Activated T-helper 2 cell treated with anti-CD3 and anti-CD28 coated beads, Interferon-gamma antibody, Interleukin-2, Interleukin-4, amounts not matched to agents 10 μg/mL and 5 μg/mL and 100 μg/mL, durations not matched to agents 14 hours and 24 hours and 36 hours (primary cell): Measurements from ENCODE around the gene NPAS4. TPM values are rescaled to one million over a fixed set of nuclear protein-coding genes. Genes with fewer than 3 reads are reported as not detected.
A peak's percentile ranks its signal among the peaks of the same experiment; 100 is the strongest.

Source experiments
- DNase-seq: peaks from one replicate; pipeline ENCODE4 v3.0.0; 2021; ENCODE audit warnings: low spot score
- H3K27ac Mint-ChIP-seq: one replicate; pipeline ENCODE4 v1.8.0; 2021; ENCODE audit warnings: mixed read lengths
- H3K27me3 Mint-ChIP-seq: one replicate; pipeline ENCODE4 v1.8.0; 2021; ENCODE audit warnings: low read depth, mixed read lengths
- H3K36me3 Mint-ChIP-seq: one replicate; pipeline ENCODE4 v1.8.0; 2021; ENCODE audit warnings: low read depth, mixed read lengths
- H3K4me1 Mint-ChIP-seq: one replicate; pipeline ENCODE4 v1.8.0; 2021; ENCODE audit warnings: low read depth, mixed read lengths
- H3K4me3 Mint-ChIP-seq: one replicate; pipeline ENCODE4 v1.8.0; 2021; ENCODE audit warnings: low read depth, mild to moderate bottlenecking, moderate library complexity, mixed read lengths
- H3K9me3 Mint-ChIP-seq: one replicate; pipeline ENCODE4 v1.8.0; 2021; ENCODE audit warnings: mixed read lengths
- intact Hi-C: fragments of 100-400 bp; cut with micrococcal nuclease; formaldehyde crosslinking; loops from one replicate; pipeline ENCODE4 v1.15.1; 2023
- total RNA-seq: library from RNA; stranded (reverse); gene quantifications from 2 replicates; pipeline ENCODE4 v1.2.3, GENCODE V29; 2022

NPAS4 gene
- total RNA-seq, 1 donor from 2014 or later: 0.16 TPM

- Mint-ChIP-seq H3K9me3 (peaks cover 20% of the 10 kb centered on the region), H3K27ac (peak overlapping the region; percentile 72), H3K4me3 (peak overlapping the region; percentile 82), H3K4me1 (peaks cover 29% of the 10 kb centered on the region), H3K36me3 (peaks cover 15% of the 10 kb centered on the region), H3K27me3 (no peaks in the 10 kb centered on the region)
- no peak for DNase-seq
- intact Hi-C loops: loop anchor here (1.0 kb wide), 2 partner anchors 15 to 26 kb away; partner anchors contain the start of gene DPP3
These were observed 44.8 kb downstream of the NPAS4 start for GRCh38 chr11:66465373-66466224.

- Mint-ChIP-seq H3K4me1 (peaks cover 29% of the 10 kb centered on the region), H3K36me3 (peaks cover 13% of the 10 kb centered on the region), H3K27ac (peak within 1 kb of the TSS; percentile 81), H3K27me3 (no peaks in the 10 kb centered on the region), H3K4me3 (peak within 1 kb of the TSS; percentile 91), H3K9me3 (peaks cover 18% of the 10 kb centered on the region)
- intact Hi-C loops: loop anchor here (1.0 kb wide), 2 partner anchors 14 to 27 kb away; partner anchors contain the start of gene DPP3
- peak; percentile 86 for DNase-seq
These were observed 45.6 kb downstream of the NPAS4 start, which contains the start of gene PELI3 for GRCh38 chr11:66466225-66467033. Gene PELI3, plus strand, starts transcription at chr11:66466905. Its CDS starts 1,224 bp downstream, at chr11:66468129.

GRCh38 chr11:66467034-66467659 lies 46.3 kb downstream of the NPAS4 start:
- intact Hi-C loops: no loop called here
- peaks cover 11% of the 10 kb centered on the region for H3K9me3 Mint-ChIP-seq
- H3K27me3 Mint-ChIP-seq: no peaks in the 10 kb centered on the region
- peaks cover 27% of the 10 kb centered on the region for H3K4me1 Mint-ChIP-seq
- H3K36me3 Mint-ChIP-seq: peaks cover 10% of the 10 kb centered on the region
- H3K27ac Mint-ChIP-seq: peak overlapping the region; percentile 81
- peak overlapping the region; percentile 91 for H3K4me3 Mint-ChIP-seq
- DNase-seq: no peak

GRCh38 chr11:66467756-66468155 lies 46.9 kb downstream of the NPAS4 start:
- peak overlapping the region; percentile 91 for H3K4me3 Mint-ChIP-seq
- peak overlapping the region; percentile 81 for H3K27ac Mint-ChIP-seq
- H3K27me3 Mint-ChIP-seq: no peaks in the 10 kb centered on the region
- intact Hi-C loops: no loop called here
- H3K36me3 Mint-ChIP-seq: peaks cover 12% of the 10 kb centered on the region
- H3K4me1 Mint-ChIP-seq: peaks cover 26% of the 10 kb centered on the region
- peaks cover 7% of the 10 kb centered on the region for H3K9me3 Mint-ChIP-seq
- DNase-seq: no peak

- Mint-ChIP-seq H3K4me3 (peak overlapping the region; percentile 91), H3K27ac (no peak overlapping the region), H3K4me1 (peaks cover 20% of the 10 kb centered on the region), H3K9me3 (no peaks in the 10 kb centered on the region), H3K27me3 (no peaks in the 10 kb centered on the region), H3K36me3 (peaks cover 5% of the 10 kb centered on the region)
- intact Hi-C loops: no loop called here
- no peak for DNase-seq
These were observed 47.9 kb downstream of the NPAS4 start for GRCh38 chr11:66468691-66469090.

GRCh38 chr11:66469441-66469840 lies 48.6 kb downstream of the NPAS4 start:
- DNase-seq: no peak
- intact Hi-C loops: no loop called here
- Mint-ChIP-seq H3K27me3 (no peaks in the 10 kb centered on the region), H3K27ac (no peak overlapping the region), H3K9me3 (no peaks in the 10 kb centered on the region), H3K36me3 (peaks cover 10% of the 10 kb centered on the region), H3K4me3 (no peak overlapping the region), H3K4me1 (peaks cover 20% of the 10 kb centered on the region)

GRCh38 chr11:66470015-66470414 lies 49.2 kb downstream of the NPAS4 start:
- DNase-seq: no peak
- Mint-ChIP-seq H3K27ac (peak overlapping the region; percentile 5), H3K27me3 (no peaks in the 10 kb centered on the region), H3K4me3 (no peak overlapping the region), H3K36me3 (peaks cover 10% of the 10 kb centered on the region), H3K4me1 (peaks cover 18% of the 10 kb centered on the region), H3K9me3 (no peaks in the 10 kb centered on the region)
- intact Hi-C loops: no loop called here

GRCh38 chr11:66471142-66471541 lies 50.3 kb downstream of the NPAS4 start:
- peaks cover 13% of the 10 kb centered on the region for H3K4me1 Mint-ChIP-seq
- H3K27me3 Mint-ChIP-seq: no peaks in the 10 kb centered on the region
- intact Hi-C loops: no loop called here
- peaks cover 10% of the 10 kb centered on the region for H3K36me3 Mint-ChIP-seq
- no peak for DNase-seq
- no peak overlapping the region for H3K27ac Mint-ChIP-seq
- H3K9me3 Mint-ChIP-seq: no peaks in the 10 kb centered on the region
- no peak overlapping the region for H3K4me3 Mint-ChIP-seq

GRCh38 chr11:66472054-66472453 lies 51.2 kb downstream of the NPAS4 start:
- intact Hi-C loops: no loop called here
- DNase-seq: no peak
- Mint-ChIP-seq H3K9me3 (no peaks in the 10 kb centered on the region), H3K27me3 (no peaks in the 10 kb centered on the region), H3K36me3 (peaks cover 10% of the 10 kb centered on the region), H3K4me3 (no peak overlapping the region), H3K4me1 (peaks cover 11% of the 10 kb centered on the region), H3K27ac (no peak overlapping the region)

- intact Hi-C loops: no loop called here
- no peak for DNase-seq
- no peaks in the 10 kb centered on the region for H3K9me3 Mint-ChIP-seq
- H3K4me3 Mint-ChIP-seq: no peak overlapping the region
- peaks cover 10% of the 10 kb centered on the region for H3K36me3 Mint-ChIP-seq
- H3K4me1 Mint-ChIP-seq: peaks cover 5% of the 10 kb centered on the region
- H3K27me3 Mint-ChIP-seq: no peaks in the 10 kb centered on the region
- no peak overlapping the region for H3K27ac Mint-ChIP-seq
These were observed 52.3 kb downstream of the NPAS4 start for GRCh38 chr11:66473167-66473566.

- Mint-ChIP-seq H3K27ac (no peak overlapping the region), H3K9me3 (no peaks in the 10 kb centered on the region), H3K27me3 (no peaks in the 10 kb centered on the region), H3K4me3 (no peak overlapping the region), H3K36me3 (peaks cover 14% of the 10 kb centered on the region), H3K4me1 (peaks cover 4% of the 10 kb centered on the region)
- DNase-seq: no peak
- intact Hi-C loops: no loop called here
These were observed 53.0 kb downstream of the NPAS4 start for GRCh38 chr11:66473608-66474515.
